ENCODE results near the gene PDX1.

Gene PDX1

DNA sequence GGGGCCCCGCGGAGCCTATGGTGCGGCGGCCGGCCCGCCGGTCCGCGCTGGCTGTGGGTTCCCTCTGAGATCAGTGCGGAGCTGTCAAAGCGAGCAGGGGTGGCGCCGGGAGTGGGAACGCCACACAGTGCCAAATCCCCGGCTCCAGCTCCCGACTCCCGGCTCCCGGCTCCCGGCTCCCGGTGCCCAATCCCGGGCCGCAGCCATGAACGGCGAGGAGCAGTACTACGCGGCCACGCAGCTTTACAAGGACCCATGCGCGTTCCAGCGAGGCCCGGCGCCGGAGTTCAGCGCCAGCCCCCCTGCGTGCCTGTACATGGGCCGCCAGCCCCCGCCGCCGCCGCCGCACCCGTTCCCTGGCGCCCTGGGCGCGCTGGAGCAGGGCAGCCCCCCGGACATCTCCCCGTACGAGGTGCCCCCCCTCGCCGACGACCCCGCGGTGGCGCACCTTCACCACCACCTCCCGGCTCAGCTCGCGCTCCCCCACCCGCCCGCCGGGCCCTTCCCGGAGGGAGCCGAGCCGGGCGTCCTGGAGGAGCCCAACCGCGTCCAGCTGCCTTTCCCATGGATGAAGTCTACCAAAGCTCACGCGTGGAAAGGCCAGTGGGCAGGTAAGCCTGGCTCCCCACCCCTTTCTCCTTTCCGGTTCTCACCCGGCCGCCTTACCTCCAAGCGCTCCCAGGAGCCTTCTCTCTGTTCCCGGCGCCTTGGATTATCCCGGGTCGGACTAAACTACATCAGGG is at the start of gene PDX1:
Gene PDX1, plus strand, starts transcription at position 67 of the 743 bp plus-strand sequence. Its CDS starts 139 bp downstream, at position 206.
- no peak for DNase-seq

DNA sequence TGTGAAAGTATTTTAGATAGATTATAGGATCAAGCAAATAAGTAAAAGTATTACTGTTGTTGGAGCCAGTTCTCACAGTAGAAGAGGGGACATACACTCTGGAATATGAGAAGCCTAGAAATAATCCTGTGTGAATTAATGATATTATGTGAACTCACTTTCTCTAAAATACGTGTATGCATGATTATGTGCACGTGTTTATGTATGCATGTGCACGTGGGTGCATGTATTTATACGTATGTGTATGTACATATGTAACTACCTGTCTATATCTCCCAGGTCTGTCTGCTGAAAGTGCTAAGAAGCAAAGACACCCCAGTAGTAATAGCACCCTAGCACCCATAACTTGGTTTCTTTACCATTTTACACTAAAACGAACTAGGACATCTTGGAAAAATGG is 41.5 kb upstream of the PDX1 start:
- no peak for DNase-seq

DNA sequence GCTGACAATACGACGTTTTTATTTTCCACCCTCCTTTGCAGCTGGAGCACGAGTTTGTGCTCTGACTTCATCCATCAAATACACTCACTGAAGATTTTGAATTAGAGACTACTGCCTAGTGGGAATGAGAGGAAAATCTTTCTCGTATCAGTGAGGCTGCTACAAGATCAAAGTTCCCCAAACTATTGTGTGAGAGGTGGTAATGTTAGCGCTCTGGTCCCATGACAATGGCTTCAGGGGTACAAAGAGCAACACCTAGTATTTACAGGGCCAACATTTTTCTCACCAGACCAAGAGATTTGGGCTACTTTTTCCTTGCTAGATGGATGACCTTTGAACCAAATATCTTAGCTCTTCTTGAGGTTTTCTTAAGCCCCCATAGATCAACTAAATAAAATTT is 30.3 kb upstream of the PDX1 start:
- no peak for DNase-seq

DNA sequence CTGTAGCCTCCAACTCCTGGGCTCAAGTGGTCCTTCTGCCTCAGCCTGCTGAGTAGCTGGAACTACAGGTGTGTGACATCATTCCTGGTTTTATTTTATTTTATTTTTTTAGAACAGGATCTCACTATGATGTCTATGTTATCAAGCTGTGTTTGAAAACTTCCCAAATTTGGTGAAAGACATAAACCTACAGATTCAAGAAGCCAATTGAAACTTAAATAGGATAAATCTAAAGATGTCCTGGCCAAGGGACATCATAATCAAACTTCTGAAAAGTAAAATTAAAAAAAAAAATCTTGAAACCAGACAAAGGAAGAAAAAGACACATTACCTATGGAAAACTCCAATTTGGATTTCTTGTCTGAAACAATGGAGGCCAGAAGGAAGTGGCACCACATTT is 23.1 kb upstream of the PDX1 start:
- DNase-seq = no peak

DNA sequence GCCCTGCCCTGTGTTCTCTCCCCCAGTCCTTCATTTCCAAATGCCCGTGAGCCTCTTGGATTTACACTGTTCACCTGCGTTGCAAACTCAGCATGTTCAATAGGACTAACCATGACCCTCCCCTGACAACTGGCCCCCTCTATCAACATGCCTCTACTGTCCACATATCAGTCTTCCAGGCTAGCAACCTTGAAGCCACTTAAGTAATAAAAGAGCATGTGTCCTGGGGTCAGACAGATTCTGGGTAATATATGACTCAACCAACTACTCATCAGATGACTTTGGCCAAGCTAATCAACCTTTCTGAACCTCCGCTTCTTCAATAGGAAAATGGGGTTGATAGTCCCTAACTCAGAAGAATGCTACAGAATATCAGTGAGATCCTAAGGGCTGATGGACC is 15.1 kb upstream of the PDX1 start:
- no peak for DNase-seq

DNA sequence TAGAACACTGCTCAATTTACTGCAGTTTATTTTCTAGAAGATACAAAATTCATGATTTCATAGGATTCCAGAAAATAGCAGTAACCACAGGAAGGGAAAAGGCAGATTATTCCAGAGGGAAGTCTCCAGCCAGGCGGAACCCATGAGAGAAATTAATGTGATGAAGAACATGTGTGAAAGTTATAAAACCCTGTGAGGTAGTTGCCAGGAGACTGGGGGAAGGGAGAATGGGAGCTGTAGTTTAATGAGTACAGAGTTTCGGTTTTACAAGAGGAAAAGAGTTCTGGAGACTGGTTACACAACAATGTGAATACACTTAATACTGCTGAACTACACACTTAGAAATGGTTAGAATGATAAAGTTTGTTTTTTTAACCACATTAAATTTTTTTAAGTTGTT is 14.2 kb upstream of the PDX1 start:
- no peak for DNase-seq

DNA sequence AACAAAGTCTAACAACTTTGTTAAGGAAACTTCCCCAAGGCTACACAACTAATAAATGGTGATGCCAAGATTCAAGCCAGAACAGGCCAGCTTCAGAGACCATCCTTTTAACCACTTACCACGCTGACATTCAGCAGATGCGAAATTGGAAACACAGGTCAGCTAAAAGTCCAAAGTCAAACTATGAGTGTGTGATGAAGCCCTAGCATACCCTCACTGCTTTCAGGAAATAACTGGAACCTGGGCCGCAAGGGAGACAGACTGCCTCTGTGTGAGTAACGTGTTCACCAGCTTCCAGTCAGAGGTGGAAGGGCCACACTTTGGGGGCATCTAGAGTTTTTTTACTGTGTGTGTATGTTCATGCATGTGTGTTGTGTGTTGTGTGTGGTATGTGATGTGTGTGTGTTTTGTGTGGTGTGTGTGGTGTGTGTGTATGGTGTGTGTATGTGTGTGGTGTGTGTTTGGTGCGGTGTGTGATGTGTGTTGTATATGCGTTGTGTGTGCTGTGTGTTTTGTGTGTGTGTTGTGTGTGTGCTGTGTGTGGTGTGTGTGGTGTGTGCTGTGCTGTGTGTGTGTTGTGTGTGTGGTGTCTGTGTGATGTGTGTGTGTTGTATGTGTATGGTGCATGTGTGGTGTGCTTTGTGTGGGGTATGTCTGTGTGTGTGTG is 12.5 kb upstream of the PDX1 start:
- no peak for DNase-seq

DNA sequence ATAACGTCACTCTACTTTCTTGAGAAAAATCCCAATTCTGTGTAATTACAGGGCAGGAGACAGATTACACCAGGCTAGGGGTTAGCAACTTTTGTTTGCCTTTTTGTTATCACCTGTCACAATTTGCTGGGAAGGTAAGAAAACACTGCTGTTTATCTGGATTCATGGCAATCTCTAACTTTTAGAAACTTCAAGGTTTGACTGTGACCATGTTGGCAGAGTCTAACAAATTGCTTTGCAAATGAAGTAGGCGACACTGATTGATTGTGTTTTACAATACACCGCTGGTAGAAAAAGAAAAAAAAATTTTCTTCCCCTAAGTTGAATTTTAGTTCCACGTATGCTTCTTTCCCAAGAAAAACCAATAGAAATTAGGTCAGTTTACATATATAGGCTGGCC is 10.4 kb upstream of the PDX1 start:
- DNase-seq = no peak

DNA sequence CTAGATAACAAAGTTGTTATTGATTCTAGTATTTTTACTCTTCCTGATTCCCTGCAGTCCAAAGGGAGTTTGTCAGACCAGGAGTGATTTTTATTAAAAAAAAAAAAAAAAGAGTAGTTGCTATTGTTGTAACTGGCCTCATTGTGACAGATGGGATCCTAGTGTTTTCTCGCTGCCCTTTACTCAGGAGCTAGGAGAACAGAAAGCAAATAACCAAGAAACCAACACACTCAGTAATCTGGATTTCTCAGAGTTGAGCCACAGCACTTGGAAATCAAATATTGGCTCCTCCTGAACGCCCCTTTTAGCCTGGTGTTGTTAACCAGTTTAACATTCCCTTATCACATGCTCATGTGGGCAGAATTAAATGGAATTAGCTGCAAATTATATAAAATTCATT is 8.3 kb upstream of the PDX1 start:
- DNase-seq = no peak

DNA sequence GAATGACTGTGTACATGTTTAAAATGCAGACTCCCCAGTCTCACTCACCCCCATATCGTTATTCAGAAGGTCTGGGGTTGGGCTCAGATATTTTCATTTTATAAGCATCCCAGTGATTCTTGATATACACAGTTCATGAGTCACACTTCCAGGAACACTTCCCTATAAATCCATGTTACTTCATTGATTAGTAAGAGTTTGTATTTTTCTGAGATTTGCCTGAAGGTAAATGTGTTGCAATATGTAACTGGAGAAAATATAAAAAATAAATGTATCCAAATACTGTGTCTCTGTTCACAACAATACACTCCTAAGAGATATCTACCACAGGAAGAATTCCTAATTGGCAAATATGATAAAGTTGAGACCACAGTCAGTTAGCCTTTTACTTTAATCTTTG is 6.6 kb upstream of the PDX1 start:
- no peak for DNase-seq

DNA sequence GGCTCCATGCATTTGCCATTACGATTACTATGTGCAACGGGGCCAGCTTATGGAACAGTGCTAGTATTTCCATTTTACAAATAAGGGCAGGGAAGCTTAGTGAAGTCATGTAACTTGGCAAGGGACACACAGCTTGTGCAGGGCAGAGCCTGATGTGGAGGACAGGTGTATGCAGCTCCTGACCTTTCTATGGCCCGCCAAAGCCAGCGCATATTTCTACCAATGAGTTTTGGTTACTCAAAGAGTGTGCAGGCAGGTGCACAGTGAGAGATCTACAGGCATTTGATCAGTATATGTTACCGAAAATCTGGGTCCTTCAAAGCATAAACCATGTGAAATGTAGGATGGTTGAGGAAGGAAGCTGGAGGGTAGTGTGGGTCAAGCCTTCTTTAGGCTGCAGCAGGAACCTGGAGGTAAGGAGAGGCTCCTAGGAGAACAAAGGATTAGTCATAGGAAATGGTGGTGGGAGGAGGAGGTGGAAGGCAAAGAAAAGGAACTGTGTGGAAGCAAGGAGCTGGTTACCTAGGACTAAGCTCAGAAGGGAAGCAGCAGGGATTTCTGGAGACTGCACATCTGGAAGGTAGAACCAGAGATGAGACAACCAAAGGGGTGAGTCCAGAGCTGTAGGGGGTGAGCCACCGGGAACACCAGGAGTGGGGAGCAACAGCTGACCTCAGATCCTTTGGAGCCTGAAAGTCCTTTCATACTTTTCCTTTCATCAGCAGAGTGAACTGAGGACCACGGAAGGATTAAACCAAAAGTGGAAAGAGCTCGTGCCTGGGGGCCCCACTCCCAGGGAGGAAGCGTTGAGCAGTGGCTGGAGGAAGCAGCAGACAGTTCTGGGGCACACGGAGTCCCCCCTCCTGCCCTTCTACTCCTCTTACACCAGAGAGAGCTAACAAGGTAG is 4.2 kb upstream of the PDX1 start:
- no peak for DNase-seq

DNA sequence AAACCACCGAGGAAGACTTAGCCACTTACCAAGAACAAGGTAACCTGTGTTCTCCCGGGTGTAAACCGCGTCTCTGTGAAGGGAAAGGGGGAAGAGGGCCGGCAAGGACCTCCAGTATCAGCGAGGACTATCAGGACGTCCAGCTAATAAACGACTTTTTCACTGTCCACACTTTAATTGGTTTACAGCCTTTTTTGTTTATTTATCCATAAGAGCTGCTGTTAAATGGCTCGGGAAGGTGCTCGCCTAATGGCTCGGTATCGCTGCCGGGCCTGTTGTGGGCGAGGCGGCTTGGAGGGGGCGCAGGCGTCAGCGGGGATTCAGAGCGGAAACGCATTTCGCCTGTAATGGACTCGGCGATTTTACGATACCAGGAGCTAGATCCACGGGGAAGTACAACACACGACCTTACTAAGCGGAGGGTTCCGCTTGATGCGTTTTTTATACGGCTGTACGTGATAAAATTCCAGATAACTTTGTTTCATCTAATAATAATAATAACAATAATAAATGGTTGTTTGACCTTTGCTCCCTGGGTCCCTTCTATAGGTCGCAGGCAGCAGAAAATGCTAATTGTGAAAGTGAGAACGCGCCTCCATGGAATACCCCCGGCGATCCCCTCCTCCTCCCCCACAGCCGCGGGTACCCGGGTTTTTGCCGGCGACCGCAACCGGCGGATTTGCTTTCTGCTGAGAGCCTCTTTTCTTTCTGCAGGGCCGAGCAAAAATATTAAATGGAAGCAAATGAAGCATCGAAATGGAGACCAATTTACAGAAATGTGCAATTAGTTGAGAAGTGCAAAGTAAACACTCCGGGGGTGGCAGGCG is 2.5 kb upstream of the PDX1 start:
- DNase-seq = no peak

DNA sequence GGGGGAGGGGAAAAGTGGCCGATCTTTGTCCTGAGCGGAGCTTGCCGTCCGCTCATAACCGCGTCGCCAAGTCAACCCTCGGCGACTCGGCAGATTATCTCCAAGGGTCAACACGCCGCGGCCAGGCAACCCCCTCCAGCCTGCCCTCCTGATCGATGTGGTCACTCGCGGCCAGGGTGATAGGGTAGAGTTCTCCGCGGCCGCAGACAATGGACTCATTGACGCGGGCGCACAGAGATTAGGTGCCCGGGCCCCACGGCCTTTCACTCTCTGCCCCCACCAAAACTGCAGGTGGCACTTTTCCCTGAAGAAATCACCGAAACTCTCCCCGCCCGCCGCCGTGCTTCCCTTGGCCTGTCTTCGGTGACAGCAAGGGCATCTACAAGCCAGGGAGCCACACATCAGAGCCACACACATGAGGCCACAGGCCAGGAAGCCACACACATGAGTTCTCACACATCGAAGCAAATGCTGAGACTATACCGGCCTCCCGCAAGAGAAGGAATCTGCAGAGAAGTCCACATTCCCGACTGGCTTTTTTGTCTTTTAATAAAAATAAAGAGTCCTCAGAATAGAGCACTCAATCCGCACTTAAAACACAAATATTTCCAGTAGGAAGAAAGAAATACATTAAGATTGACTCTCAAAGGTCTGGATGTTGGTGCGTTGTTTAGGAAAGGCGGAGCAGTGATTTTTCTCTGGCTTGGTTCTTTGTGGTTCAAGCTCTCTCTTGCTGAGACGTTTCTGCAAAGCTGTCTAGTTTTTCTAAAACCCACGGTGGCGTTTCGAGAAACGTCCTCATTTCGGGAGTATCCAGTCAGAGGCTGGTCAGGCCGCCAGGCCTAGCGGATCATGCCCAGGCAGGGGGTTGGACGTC is 1.5 kb upstream of the PDX1 start:
- DNase-seq = no peak

DNA sequence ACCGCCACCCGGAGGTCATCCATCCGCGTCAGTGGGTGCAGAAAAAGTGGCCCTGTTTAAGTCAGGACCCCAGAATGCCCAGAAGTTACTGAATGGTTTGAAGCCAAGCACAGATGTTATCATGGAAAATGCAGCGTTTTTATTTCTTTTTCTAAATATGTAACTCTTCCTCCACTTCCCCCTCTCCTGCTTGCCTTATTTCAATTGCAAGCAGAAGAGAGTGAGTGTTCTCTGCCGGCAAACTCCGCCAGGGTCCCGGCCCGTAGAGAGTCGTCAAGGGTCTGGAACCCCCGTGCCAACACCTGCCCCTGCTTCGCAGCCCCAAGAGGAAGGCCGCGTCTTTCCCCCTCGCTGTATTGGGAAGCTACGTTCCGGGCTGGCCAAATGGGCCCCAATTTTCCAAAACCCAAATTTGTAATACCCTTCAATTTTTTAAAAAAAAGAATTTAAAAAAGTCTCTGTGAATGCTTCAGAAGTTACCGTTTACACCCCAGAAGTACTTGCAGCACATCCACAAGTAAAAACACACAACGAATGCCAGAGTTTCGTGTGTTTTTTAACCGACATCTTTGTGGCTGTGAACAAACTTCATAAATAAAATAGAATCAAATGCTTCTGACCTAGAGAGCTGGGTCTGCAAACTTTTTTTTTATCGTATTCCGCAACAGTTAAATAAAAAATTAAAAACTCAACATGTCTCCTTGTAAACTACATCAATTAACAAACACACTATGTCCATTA is 712 bp upstream of the PDX1 start:
- no peak for DNase-seq

DNA sequence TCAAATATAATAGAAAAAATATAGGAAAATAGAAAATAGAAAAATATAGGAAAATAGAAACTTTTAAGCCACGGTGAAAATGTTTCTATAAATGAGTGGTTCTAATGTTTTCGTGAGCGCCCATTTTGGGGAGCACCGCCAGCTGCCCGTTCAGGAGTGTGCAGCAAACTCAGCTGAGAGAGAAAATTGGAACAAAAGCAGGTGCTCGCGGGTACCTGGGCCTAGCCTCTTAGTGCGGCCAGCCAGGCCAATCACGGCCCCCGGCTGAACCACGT is 204 bp upstream of the PDX1 start:
- DNase-seq = no peak

DNA sequence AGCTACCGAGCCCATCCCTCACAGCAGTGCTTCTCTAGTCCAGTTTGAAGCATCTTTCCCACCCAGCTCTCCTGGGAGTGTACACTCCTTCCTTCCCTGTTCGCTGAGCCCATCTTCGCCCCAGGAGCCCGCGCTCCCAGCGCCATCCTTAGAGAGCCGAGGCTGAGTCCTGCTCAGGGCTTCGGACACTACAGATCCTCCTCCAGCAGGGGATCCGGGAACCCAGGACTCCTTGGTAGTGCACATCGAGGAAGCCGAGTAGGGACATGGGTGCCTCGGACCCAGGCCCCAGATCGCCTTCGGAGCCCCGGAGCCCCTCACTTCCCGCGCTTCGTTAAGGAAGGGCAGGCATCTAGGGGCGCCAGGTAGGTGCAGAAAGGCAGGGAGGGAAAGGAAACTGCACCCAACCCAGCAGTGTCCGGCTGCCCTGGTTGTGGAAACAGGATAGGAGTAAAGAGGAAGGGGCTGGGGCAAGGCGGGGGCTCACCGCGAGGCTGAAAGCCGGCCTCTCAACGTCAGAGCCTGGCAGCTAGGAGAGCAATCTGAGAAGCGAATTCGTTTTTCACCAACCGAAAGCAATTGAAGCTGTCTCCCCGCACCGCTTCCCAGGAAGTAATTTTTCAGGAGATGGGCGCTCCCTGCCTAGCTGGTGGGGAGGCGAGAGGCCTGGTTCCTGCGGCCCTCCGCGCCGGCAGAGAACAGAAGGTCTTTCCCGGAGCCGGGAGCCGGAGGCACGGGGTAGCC is 1.0 kb downstream of the PDX1 start:
- no peak for DNase-seq

DNA sequence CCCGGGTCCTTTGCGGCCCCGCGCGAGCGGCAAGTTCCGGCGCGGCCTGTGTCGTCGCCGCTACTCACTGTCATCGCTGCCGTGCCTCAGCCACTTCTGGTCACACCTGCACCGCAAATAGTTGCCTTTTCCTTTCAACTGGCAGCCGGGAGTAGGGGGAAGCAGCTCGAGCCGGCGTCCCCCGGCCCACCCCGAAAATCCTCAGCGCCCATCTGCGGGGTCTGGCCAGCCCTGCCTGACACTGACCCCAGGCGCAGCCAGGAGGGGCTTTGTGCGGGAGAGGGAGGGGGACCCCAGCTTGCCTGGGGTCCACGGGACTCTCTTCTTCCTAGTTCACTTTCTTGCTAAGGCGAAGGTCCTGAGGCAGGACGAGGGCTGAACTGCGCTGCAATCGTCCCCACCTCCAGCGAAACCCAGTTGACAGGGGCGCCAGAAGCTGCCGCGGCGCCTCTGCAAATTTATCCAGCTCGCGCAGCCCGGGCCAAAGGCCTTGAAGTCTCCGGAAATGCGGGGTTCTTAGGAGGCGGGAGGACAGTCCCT is 1.7 kb downstream of the PDX1 start:
- DNase-seq = no peak

DNA sequence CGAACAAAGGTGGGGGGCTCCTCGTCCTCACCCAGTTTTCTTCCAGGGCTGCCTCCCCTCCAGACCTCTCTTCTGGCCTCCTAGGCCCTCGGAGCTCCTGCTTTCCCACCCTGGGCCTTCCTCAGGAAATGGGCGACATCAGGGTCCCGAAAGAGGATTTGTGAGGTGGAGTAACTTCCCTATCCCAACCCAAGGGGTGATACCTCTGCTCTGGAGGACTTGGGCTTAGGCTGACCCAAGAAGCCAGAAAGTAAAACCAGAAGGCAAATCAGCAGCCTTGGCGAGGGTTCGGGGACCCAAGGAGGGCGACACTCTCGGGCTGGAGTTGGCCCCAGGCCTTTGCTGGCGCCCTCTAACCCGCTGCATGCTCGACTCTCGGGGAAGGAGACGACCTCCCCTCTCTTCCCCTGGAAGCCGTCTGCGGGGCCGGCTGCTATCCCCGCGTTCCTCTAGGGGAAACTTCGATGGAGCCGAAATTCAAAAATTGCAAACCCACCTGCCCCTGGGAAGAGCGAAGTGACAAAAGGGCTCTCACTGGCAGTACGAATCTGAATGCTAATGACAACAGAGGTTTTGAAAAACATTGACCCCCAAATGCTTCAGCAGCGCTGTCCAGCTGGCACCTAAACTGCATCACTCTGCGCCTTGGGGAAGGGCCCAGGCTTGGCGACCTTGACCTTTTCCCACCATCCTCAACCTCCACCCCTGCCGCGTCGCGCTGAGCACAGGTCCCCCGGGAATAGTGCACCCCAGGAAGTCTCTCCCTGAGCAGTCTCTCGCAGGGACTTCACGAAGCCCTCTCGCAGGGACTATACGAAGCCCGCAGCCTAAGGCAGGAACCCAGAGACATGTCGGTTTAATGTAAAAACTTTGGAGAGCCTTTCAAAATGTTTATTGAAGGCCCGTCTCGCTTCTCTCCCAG is 2.4 kb downstream of the PDX1 start:
- DNase-seq = no peak

Measured in hippocampal formation (tissue), 2 donors.